ENCODE measurements around the gene PURB. TPM values are rescaled to one million over a fixed set of nuclear protein-coding genes. Genes with fewer than 3 reads are reported as not detected.
"Not testable (repeated sequence)": the region's sequence is repeated elsewhere in the genome, so short reads cannot be mapped to it uniquely, and the experiment has no call there.

Gene PURB
- 14.4 and 18.1 TPM in 2 replicates for total RNA-seq

GRCh38 chr7:44885394-44886317, at the start of gene PURB:
Gene PURB, minus strand, starts transcription at chr7:44885530. Its CDS starts 182 bp downstream, at chr7:44885348.
- peak; percentile 86 to 96 for DNase-seq (ENCODE audit: low read depth in 2 of 2)

GRCh38 chr7:44935016-44935415, 49.7 kb upstream of the PURB start:
- DNase-seq (ENCODE audit: low read depth in 2 of 2): no peak

- not testable (repeated sequence) for DNase-seq (ENCODE audit: low read depth in 2 of 2)
Measured at GRCh38 chr7:44934510-44934909, 49.2 kb upstream of the PURB start.

GRCh38 chr7:44930921-44931320, 45.6 kb upstream of the PURB start:
- no peak for DNase-seq (ENCODE audit: low read depth in 2 of 2)

- no peak for DNase-seq (ENCODE audit: low read depth in 2 of 2)
Measured at GRCh38 chr7:44922351-44922694, 37.0 kb upstream of the PURB start.

- peak; percentile 43 to 75 for DNase-seq (ENCODE audit: low read depth in 2 of 2)
Measured at GRCh38 chr7:44921607-44922350, 36.4 kb upstream of the PURB start.

- no peak for DNase-seq (ENCODE audit: low read depth in 2 of 2)
Measured at GRCh38 chr7:44920119-44920518, 34.8 kb upstream of the PURB start.

GRCh38 chr7:44918029-44918428, 32.7 kb upstream of the PURB start:
- DNase-seq (ENCODE audit: low read depth in 2 of 2): no peak

GRCh38 chr7:44917465-44917864, 32.1 kb upstream of the PURB start:
- no peak for DNase-seq (ENCODE audit: low read depth in 2 of 2)

- no peak for DNase-seq (ENCODE audit: low read depth in 2 of 2)
Measured at GRCh38 chr7:44914992-44915607, 29.8 kb upstream of the PURB start.

GRCh38 chr7:44912775-44913347, 27.5 kb upstream of the PURB start:
- DNase-seq (ENCODE audit: low read depth in 2 of 2): peak; percentile 11 to 33

GRCh38 chr7:44911911-44912310, 26.6 kb upstream of the PURB start:
- DNase-seq (ENCODE audit: low read depth in 2 of 2): no peak

- DNase-seq (ENCODE audit: low read depth in 2 of 2): no peak
Measured at GRCh38 chr7:44909596-44910389, 24.5 kb upstream of the PURB start.

- no peak for DNase-seq (ENCODE audit: low read depth in 2 of 2)
Measured at GRCh38 chr7:44906965-44907364, 21.6 kb upstream of the PURB start.

GRCh38 chr7:44905002-44905635, 19.8 kb upstream of the PURB start:
- DNase-seq (ENCODE audit: low read depth in 2 of 2): no peak

- no peak for DNase-seq (ENCODE audit: low read depth in 2 of 2)
Measured at GRCh38 chr7:44899443-44899842, 14.1 kb upstream of the PURB start.

- DNase-seq (ENCODE audit: low read depth in 2 of 2): no peak
Measured at GRCh38 chr7:44898039-44898438, 12.7 kb upstream of the PURB start.

- DNase-seq (ENCODE audit: low read depth in 2 of 2): no peak
Measured at GRCh38 chr7:44897309-44897708, 12.0 kb upstream of the PURB start.

- DNase-seq (ENCODE audit: low read depth in 2 of 2): no peak
Measured at GRCh38 chr7:44894888-44895580, 9.7 kb upstream of the PURB start.

GRCh38 chr7:44893710-44894234, 8.4 kb upstream of the PURB start:
- no peak for DNase-seq (ENCODE audit: low read depth in 2 of 2)
